HAP-1 (cell line): ENCODE data around the gene XPA.

ENCODE experiments used
- DNase-seq, 2 experiments: peaks; one replicate each; pipeline ENCODE4 v3.0.0-alpha.2; 2016 to 2020; ENCODE audit warnings: low spot score in 2 of 2
- H3K27me3 ChIP-seq: fragments of 250-450 bp; sonication (Bioruptor Pico); 2 replicates; pipeline ENCODE4 v1.5.1; 2020; ENCODE audit warnings: low read depth, mild to moderate bottlenecking, moderate library complexity
- H3K36me3 ChIP-seq: fragments of 250-450 bp; sonication (Bioruptor Pico); replicated peaks from 2 replicates; pipeline ENCODE4 v1.5.1; 2020; ENCODE audit warnings: mild to moderate bottlenecking
- H3K4me1 ChIP-seq: fragments of 250-450 bp; sonication (Bioruptor Pico); 2 replicates; pipeline ENCODE4 v1.5.1; 2020; ENCODE audit warnings: mild to moderate bottlenecking
- H3K4me3 ChIP-seq: fragments of 250-450 bp; sonication (Bioruptor Pico); 2 replicates; pipeline ENCODE4 v1.5.1; 2020; ENCODE audit warnings: mild to moderate bottlenecking, moderate library complexity
- H3K9me3 ChIP-seq: fragments of 250-450 bp; sonication (Bioruptor Pico); 2 replicates; pipeline ENCODE4 v1.5.1; 2020; ENCODE audit warnings: mild to moderate bottlenecking, moderate library complexity
- in situ Hi-C: fragments of 300-500 bp; cut with MboI; formaldehyde crosslinking; loops from 3 replicates; pipeline ENCODE4 v1.14.3; 2020; ENCODE audit warnings: low sequenced_read_pairs, inconsistent platforms, mixed read lengths

The XPA gene

DNA sequence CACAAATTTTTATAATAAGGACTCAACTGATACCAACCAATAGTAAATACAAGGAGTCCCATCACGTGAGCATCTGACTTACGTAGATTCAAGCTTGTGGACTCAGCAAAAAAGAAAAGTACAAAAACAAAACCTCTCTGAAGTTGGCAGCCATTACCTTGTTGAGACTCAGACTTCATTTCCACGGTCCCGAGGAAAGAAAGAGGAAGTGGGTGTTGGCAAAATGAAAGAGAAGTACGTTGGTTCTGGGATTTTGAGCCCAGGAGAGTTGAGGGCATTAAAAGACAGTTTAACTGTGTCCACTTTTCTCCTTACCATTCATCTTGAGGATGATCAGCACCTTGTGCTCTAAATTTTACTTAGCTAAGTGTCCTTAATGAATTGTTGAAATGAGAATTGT lies 36.8 kb downstream of the XPA start:
- no peak overlapping the region for H3K4me3 ChIP-seq
- H3K27me3 ChIP-seq, result no peaks in the 10 kb centered on the region
- DNase-seq, result no peak
- no peaks in the 10 kb centered on the region for H3K4me1 ChIP-seq
- peaks cover 88% of the 10 kb centered on the region for H3K36me3 ChIP-seq
- in situ Hi-C loops, result no loop called here
- H3K9me3 ChIP-seq, result no peaks in the 10 kb centered on the region

GRCh38 chr9:97659771-97660170 lies 37.4 kb downstream of the XPA start:
- in situ Hi-C loops, result no loop called here
- DNase-seq, result no peak
- H3K4me3 ChIP-seq, result no peak overlapping the region
- H3K4me1 ChIP-seq, result no peaks in the 10 kb centered on the region
- no peaks in the 10 kb centered on the region for H3K27me3 ChIP-seq
- H3K9me3 ChIP-seq, result no peaks in the 10 kb centered on the region
- H3K36me3 ChIP-seq, result peaks cover 88% of the 10 kb centered on the region

DNA sequence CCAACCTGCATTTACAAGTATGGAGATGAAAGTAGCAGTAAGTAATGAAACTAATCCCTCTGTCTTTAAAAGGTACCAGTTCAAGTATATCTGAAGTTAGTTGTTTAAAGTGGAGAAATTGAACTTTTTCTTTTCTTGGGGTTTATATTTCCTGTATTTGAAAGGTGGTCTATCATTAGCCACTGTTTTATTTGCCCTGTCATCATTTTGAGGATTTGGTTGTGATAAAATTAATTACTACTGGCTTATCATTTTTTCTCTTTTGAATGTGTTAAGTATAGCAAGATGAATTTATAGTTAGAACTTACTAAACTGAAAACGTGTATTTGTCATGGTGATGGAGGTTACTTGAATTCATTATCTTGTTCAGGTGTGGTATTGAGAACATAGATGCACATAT lies 38.4 kb downstream of the XPA start:
- Histone ChIP-seq H3K36me3 (peaks cover 85% of the 10 kb centered on the region), H3K27me3 (no peaks in the 10 kb centered on the region), H3K9me3 (no peaks in the 10 kb centered on the region), H3K4me1 (no peaks in the 10 kb centered on the region), H3K4me3 (no peak overlapping the region)
- DNase-seq, result no peak
- in situ Hi-C loops, result no loop called here

- in situ Hi-C loops, result no loop called here
- Histone ChIP-seq H3K9me3 (no peaks in the 10 kb centered on the region), H3K4me3 (no peak overlapping the region), H3K27me3 (no peaks in the 10 kb centered on the region), H3K36me3 (peaks cover 80% of the 10 kb centered on the region), H3K4me1 (no peaks in the 10 kb centered on the region)
- no peak for DNase-seq
Measured at GRCh38 chr9:97651646-97652045, 45.5 kb downstream of the XPA start.

DNA sequence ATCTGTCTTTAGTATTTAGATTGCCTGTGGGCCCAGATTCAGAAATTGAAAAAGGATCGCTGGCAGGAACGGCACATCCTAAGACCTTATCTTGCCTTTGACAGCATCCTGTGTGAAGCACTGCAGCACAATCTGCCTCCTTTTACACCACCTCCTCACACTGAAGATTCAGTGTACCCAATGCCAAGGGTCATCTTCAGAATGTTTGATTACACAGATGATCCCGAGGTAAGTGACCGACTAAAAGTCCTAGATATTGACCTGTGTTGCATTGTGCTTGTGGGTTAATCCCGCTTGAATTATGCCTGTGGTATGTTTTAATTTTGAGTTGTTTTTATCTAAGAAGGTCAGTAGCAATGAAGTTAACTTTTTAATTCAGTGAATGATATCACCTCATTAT lies 49.1 kb downstream of the XPA start:
- H3K4me3 ChIP-seq, result no peak overlapping the region
- H3K36me3 ChIP-seq, result peaks cover 72% of the 10 kb centered on the region
- no peak for DNase-seq
- peaks cover 9% of the 10 kb centered on the region; the same call in 1 of the 2 replicates for H3K4me1 ChIP-seq
- no peaks in the 10 kb centered on the region for H3K27me3 ChIP-seq
- in situ Hi-C loops, result no loop called here
- no peaks in the 10 kb centered on the region for H3K9me3 ChIP-seq

DNA sequence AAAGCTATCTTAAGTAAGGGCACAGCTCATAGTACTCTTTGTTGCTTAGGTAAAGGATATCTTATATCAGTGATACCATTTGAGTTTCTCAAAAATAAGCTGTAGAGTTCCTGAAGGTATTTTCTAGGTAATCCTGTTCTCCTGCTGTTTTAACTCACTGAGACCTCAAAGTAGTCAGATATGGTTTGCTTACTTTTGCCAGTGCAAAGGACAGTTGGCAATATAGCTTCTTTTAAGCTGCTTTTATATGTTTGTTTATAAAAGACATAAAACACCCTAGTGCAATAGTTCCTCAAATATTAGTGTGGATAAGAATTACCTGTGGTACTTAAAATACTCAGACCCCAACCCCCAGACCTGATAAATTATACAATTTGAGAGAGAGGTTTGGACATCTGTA lies 51.4 kb downstream of the XPA start:
- no peaks in the 10 kb centered on the region for H3K9me3 ChIP-seq
- no peak overlapping the region for H3K4me3 ChIP-seq
- H3K36me3 ChIP-seq, result peaks cover 75% of the 10 kb centered on the region
- H3K4me1 ChIP-seq, result peaks cover 9% of the 10 kb centered on the region; the same call in 1 of the 2 replicates
- no peak for DNase-seq
- no peaks in the 10 kb centered on the region for H3K27me3 ChIP-seq
- in situ Hi-C loops, result no loop called here

- Histone ChIP-seq H3K27me3 (no peaks in the 10 kb centered on the region), H3K4me1 (peaks cover 18% of the 10 kb centered on the region), H3K9me3 (no peaks in the 10 kb centered on the region), H3K36me3 (peaks cover 35% of the 10 kb centered on the region), H3K4me3 (no peak overlapping the region)
- DNase-seq, result peak in 1 of 2 experiments; percentile 21
- in situ Hi-C loops, result no loop called here
Measured at GRCh38 chr9:97640325-97640724, 56.8 kb downstream of the XPA start.

- H3K4me1 ChIP-seq, result peaks cover 16% of the 10 kb centered on the region
- H3K4me3 ChIP-seq, result no peak overlapping the region
- peaks cover 25% of the 10 kb centered on the region for H3K36me3 ChIP-seq
- no peaks in the 10 kb centered on the region for H3K9me3 ChIP-seq
- H3K27me3 ChIP-seq, result no peaks in the 10 kb centered on the region
- in situ Hi-C loops, result no loop called here
- DNase-seq, result no peak
Measured at GRCh38 chr9:97638666-97639065, 58.5 kb downstream of the XPA start.

DNA sequence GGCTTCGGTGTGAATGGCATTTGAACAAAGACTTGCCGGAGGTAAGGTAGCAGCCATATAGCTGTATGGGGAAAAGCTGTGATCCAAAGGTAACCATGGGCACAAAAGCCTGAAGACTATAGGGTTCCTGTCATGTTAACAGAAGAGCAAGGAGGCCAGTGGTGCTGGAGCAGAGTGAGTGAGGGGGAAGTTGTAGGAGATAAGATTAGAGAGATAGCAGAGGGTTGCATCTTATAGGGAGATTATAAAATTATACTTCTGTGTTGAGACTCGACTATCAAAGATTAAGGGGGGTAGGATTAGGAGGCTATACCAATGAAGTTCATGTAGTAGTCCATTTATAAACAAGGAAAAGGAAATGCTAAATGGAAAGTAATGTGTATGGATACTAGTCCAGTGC lies 60.2 kb downstream of the XPA start:
- in situ Hi-C loops, result no loop called here
- no peak overlapping the region for H3K4me3 ChIP-seq

GRCh38 chr9:97635026-97635425 lies 62.1 kb downstream of the XPA start:
- no peaks in the 10 kb centered on the region for H3K27me3 ChIP-seq
- no peaks in the 10 kb centered on the region for H3K36me3 ChIP-seq
- in situ Hi-C loops, result no loop called here
- DNase-seq, result no peak
- H3K9me3 ChIP-seq, result no peaks in the 10 kb centered on the region
- peak overlapping the region; percentile 86 for H3K4me3 ChIP-seq
- peaks cover 14% of the 10 kb centered on the region for H3K4me1 ChIP-seq

More for the DNA sequence above, 60.2 kb downstream of the XPA start:
- no peak for DNase-seq
- H3K27me3 ChIP-seq, result no peaks in the 10 kb centered on the region
- peaks cover 11% of the 10 kb centered on the region for H3K36me3 ChIP-seq
- H3K9me3 ChIP-seq, result no peaks in the 10 kb centered on the region
- peaks cover 19% of the 10 kb centered on the region for H3K4me1 ChIP-seq

GRCh38 chr9:97633859-97634490 lies 63.2 kb downstream of the XPA start:
- Histone ChIP-seq H3K4me3 (peak overlapping the region; percentile 86), H3K4me1 (peaks cover 15% of the 10 kb centered on the region), H3K9me3 (no peaks in the 10 kb centered on the region), H3K27me3 (no peaks in the 10 kb centered on the region), H3K36me3 (no peaks in the 10 kb centered on the region)
- in situ Hi-C loops, result no loop called here
- no peak for DNase-seq

- peak; percentile 96 for DNase-seq
- Histone ChIP-seq H3K36me3 (no peaks in the 10 kb centered on the region), H3K9me3 (no peaks in the 10 kb centered on the region), H3K4me3 (peak within 1 kb of the TSS; percentile 86), H3K27me3 (no peaks in the 10 kb centered on the region), H3K4me1 (peaks cover 15% of the 10 kb centered on the region)
- in situ Hi-C loops, result no loop called here
Measured at GRCh38 chr9:97632985-97633858, 63.9 kb downstream of the XPA start, which contains the start of the genes NCBP1 and TSTD2. Gene NCBP1 (plus strand): TSS chr9:97633821. CDS start chr9:97633882, 61 bp downstream. Gene TSTD2 (minus strand): TSS chr9:97633368. CDS start chr9:97627562, 5,806 bp downstream.

- H3K36me3 ChIP-seq, result peaks cover 1% of the 10 kb centered on the region; the same call in 1 of the 2 replicates
- peak; percentile 89 to 98 for DNase-seq
- peaks cover 15% of the 10 kb centered on the region for H3K4me1 ChIP-seq
- in situ Hi-C loops, result no loop called here
- H3K9me3 ChIP-seq, result no peaks in the 10 kb centered on the region
- H3K27me3 ChIP-seq, result no peaks in the 10 kb centered on the region
- H3K4me3 ChIP-seq, result peak overlapping the region; percentile 86
Measured at GRCh38 chr9:97632248-97632984, 64.7 kb downstream of the XPA start.
